Measurements from ENCODE around the gene BRINP3. TPM values are rescaled to one million over a fixed set of nuclear protein-coding genes. Genes with fewer than 3 reads are reported as not detected.

BRINP3 gene
- total and polyA plus RNA-seq, 2 donors (not counting 3 experiments of a cell fraction or from before 2014, with no cell fraction given) = not detected

DNA sequence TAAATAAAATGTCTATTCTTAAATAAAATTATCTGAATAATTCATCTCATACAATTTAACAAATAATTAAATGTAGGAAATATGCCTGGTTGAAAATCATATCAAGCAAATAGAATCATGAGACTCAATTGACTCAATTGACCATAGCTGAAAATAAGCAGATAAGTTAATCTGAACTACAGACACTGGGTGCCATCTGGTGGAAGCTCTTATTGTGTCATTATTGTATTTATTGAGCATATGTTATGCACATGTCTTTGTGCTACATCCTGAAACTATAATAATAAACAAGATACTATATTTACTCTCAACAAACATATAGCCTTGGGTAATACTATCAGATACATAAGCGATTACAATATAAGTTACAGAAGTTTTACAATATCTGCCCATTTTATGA, 41.0 kb downstream of the BRINP3 start:
- no peaks in the 10 kb centered on the region for H3K36me3 ChIP-seq (ENCODE audit: control insufficient read depth in 2 of 2, extremely low read depth in 1 of 2, insufficient read depth in 2 of 2, low read length in 2 of 2)

More for the DNA sequence above, 41.0 kb downstream of the BRINP3 start:
- Histone ChIP-seq H3K4me1 (ENCODE audit: control insufficient read depth, extremely low read depth, insufficient read depth, low read length) (no peaks in the 10 kb centered on the region), H3K9ac (replicated peaks; ENCODE audit: extremely low read depth, insufficient read depth, low read length) (no peak overlapping the region), H3K9me1 (replicated peaks; ENCODE audit: control insufficient read depth, extremely low read depth, insufficient read depth, low read length) (no peaks in the 10 kb centered on the region), H3K9me3 (replicated peaks; ENCODE audit: control insufficient read depth, insufficient read depth, low read length) (no peaks in the 10 kb centered on the region), H4K20me1 (replicated peaks; ENCODE audit: control insufficient read depth, extremely low read depth, insufficient read depth, low read length) (no peaks in the 10 kb centered on the region), H3K4me2 (ENCODE audit: insufficient read depth, low read length) (no peak overlapping the region), H3K27me3 (ENCODE audit: control insufficient read depth in 2 of 2, insufficient read depth in 2 of 2, low read length in 2 of 2) (no peaks in the 10 kb centered on the region), H2AFZ (ENCODE audit: low read depth, low read length) (no peak overlapping the region), H3K79me2 (ENCODE audit: control insufficient read depth, insufficient read depth, low read length) (no peaks in the 10 kb centered on the region), H3K27ac (ENCODE audit: insufficient read depth, low read depth, low read length) (no peak overlapping the region), H3K4me3 (replicated peaks in 1 of 3; ENCODE audit: insufficient read depth in 1 of 3, low read depth in 1 of 3, low read length in 3 of 3) (no peak overlapping the region)
- FAIRE-seq (no peak), DNase-seq (ENCODE audit: low read depth, low spot score) (peak; percentile 42)
- dilution Hi-C loops (cut with MboI; ENCODE audit: extremely low pct_ligation_motif_present, low sequenced_read_pairs) (no loop called here), intact Hi-C loops (cut with micrococcal nuclease) (loop anchor here (5.0 kb wide), 1 partner anchor 1009 kb away; no protein-coding TSS in a partner anchor)
- no TSS peak for BruUV-seq (replicated peaks)
- ChIA-PET POLR2A (no interaction called here), CTCF (interaction anchor here (0.7 to 1.5 kb wide), 6 partner anchors 22 to 1654 kb away, joined by 3 to 14 read pairs (median 4); no protein-coding TSS in a partner anchor)
- TF ChIP-seq JUN (IDR thresholded peaks at IDR 0.05; ENCODE audit: borderline replicate concordance, insufficient read depth, insufficient read length, low read depth) (no peak), MYC (IDR thresholded peaks at IDR 0.05; ENCODE audit: low read depth, low read length) (no peak), FOS (IDR thresholded peaks at IDR 0.05; ENCODE audit: borderline replicate concordance, insufficient read depth, low read length) (no peak), POLR2AphosphoS5 (IDR thresholded peaks at IDR 0.05; ENCODE audit: insufficient read depth, low read depth, low read length) (no peak), EZH2 (IDR thresholded peaks at IDR 0.05; ENCODE audit: borderline replicate concordance, low read depth, low read length, severe bottlenecking) (no peak), POLR2A (IDR thresholded peaks at IDR 0.05; ENCODE audit: low read depth, low read length) (no peak), GATA2 (IDR thresholded peaks at IDR 0.05; ENCODE audit: insufficient read depth, insufficient read length, low read depth, low read length) (no peak)
- TF ChIP-seq, protein P1, sequence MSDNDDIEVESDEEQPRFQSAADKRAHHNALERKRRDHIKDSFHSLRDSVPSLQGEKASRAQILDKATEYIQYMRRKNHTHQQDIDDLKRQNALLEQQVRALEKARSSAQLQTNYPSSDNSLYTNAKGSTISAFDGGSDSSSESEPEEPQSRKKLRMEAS (IDR thresholded peaks at IDR 0.05; ENCODE audit: insufficient read depth, insufficient read length) = no peak
- TF ChIP-seq, protein P2, sequence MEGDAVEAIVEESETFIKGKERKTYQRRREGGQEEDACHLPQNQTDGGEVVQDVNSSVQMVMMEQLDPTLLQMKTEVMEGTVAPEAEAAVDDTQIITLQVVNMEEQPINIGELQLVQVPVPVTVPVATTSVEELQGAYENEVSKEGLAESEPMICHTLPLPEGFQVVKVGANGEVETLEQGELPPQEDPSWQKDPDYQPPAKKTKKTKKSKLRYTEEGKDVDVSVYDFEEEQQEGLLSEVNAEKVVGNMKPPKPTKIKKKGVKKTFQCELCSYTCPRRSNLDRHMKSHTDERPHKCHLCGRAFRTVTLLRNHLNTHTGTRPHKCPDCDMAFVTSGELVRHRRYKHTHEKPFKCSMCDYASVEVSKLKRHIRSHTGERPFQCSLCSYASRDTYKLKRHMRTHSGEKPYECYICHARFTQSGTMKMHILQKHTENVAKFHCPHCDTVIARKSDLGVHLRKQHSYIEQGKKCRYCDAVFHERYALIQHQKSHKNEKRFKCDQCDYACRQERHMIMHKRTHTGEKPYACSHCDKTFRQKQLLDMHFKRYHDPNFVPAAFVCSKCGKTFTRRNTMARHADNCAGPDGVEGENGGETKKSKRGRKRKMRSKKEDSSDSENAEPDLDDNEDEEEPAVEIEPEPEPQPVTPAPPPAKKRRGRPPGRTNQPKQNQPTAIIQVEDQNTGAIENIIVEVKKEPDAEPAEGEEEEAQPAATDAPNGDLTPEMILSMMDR (IDR thresholded peaks at IDR 0.05; ENCODE audit: extremely low read depth in 1 of 2, insufficient read depth in 1 of 2, low read depth in 1 of 2, low read length in 2 of 2) = no peak

Measured in endothelial cell of umbilical vein (primary cell).